Heart left ventricle (tissue), 16 donors: Measurements from ENCODE around the gene MPP7. TPM values are rescaled to one million over a fixed set of nuclear protein-coding genes. Genes with fewer than 3 reads are reported as not detected.

Experiments
- ATAC-seq, 4 donors: fragments of 200-7000 bp; cut with Tn5 transposase; one replicate each; pipeline ENCODE4 v1.9.1; 2020 to 2022; ENCODE audit warnings: moderate library complexity in 4 of 4, mild to moderate bottlenecking in 3 of 4, moderate number of reproducible peaks in 1 of 4
- DNase-seq, 5 donors: peaks; one replicate each; pipeline ENCODE4 v3.0.0-alpha.2; 2020
- H3K27ac ChIP-seq, 12 donors: fragments of 200-600 bp; sonication (generic) in 4 of 12; one replicate each; pipeline versions ENCODE4 v1.5.0 to v1.8.0; 2016 to 2022; ENCODE audit warnings: mild to moderate bottlenecking in 2 of 12
- H3K27me3 ChIP-seq, 9 donors: fragments of 200-600 bp; sonication (generic) in 2 of 9; one replicate each; pipeline versions ENCODE4 v1.5.1 to v1.8.0; 2016 to 2022; ENCODE audit warnings: mild to moderate bottlenecking in 3 of 9
- H3K36me3 ChIP-seq, 9 donors: fragments of 200-600 bp; sonication (generic) in 2 of 9; one replicate each; pipeline versions ENCODE4 v1.5.0 to v1.8.0; 2018 to 2022; ENCODE audit warnings: mild to moderate bottlenecking in 2 of 9
- H3K4me1 ChIP-seq, 12 donors: fragments of 200-600 bp; sonication (generic) in 4 of 12; one replicate each; pipeline versions ENCODE4 v1.5.0 to v1.8.0; 2016 to 2022; ENCODE audit warnings: mild to moderate bottlenecking in 3 of 12
- H3K4me3 ChIP-seq, 12 donors: fragments of 200-600 bp; sonication (generic) in 4 of 12; one replicate each; pipeline versions ENCODE4 v1.5.0 to v1.8.0; 2017 to 2022; ENCODE audit warnings: mild to moderate bottlenecking in 9 of 12, moderate library complexity in 4 of 12
- H3K9me3 ChIP-seq, 12 donors: fragments of 200-600 bp; sonication (generic) in 4 of 12; one replicate each; pipeline versions ENCODE4 v1.5.0 to v1.8.0; 2016 to 2022; ENCODE audit warnings: mild to moderate bottlenecking in 1 of 12
- POLR2A ChIP-seq, 2 donors: fragments of 450-650 bp; IDR thresholded peaks; one replicate each; pipeline ENCODE4 v1.6.1; 2017; ENCODE audit warnings: antibody characterized with exemption in 2 of 2, mild to moderate bottlenecking in 2 of 2, moderate library complexity in 2 of 2
- WGBS, 4 donors: extraction: QIAGEN DNeasy Blood & Tissue Kit in 2 of 4; methylation state at CpG; one replicate each; pipeline versions ENCODE4 v1.1.5 to v1.1.7; 2013 to 2018; 5-methylcytosine and 5-hydroxymethylcytosine counted together
- intact Hi-C, 10 donors: fragments of 100-400 bp; cut with DNase I; formaldehyde crosslinking; loops; one replicate each; pipeline versions ENCODE4 v1.11.1 to v1.14.2; 2022
- polyA plus RNA-seq, 2 donors: library from polyadenylated mRNA; stranded (reverse); fragments of 200-250 nt; gene quantifications; one replicate each; pipeline ENCODE4 v1.2.3, GENCODE V29; 2013
- total RNA-seq, 9 donors: library from RNA; depleted of rRNA in 2 of 9; stranded (reverse); fragments of >200 nt in 2 of 9; fragmentation: NEBNext Ultra II Directional in 3 of 9; extraction: Animal tissue kit (Norgen Biotek cat#: 25700) in 3 of 9; gene quantifications; one replicate each; pipeline versions ENCODE4 v1.1.0 to v1.2.4, GENCODE V29; 2016 to 2023
- TF ChIP-seq, protein P1 (sequence below), 12 donors: fragments of 200-600 bp; sonication (generic) in 4 of 12; IDR thresholded peaks; one replicate each; pipeline versions ENCODE4 v1.5.0 to v1.8.0; 2018 to 2022; ENCODE audit warnings: antibody characterized with exemption in 12 of 12, mild to moderate bottlenecking in 5 of 12
- donor health status: ischemic (EF 13 %, LVEDD 7.1; RV severe dilation, severe dysfunction).
- donor health status: healthy with polysubstance abuse.
- donor health status: DM: no; HTN: yes; CAD: no.
- donor health status: DM: no; HTN: no; CAD: no.
- donor health status: ischemic (EF 25% LVEDD 6.9; RV normal size, moderate dysfunction).
- donor health status: ischemic (EF 25% LVEDD 5.7; RV mildly dilated, moderate dysfunction).
- donor health status: healthy.
- donor health status: DM: yes; HTN: yes; CAD: no.
- donor health status: ischemic (EF 35%, LVEDD 5.7; RV mildly dilated, moderate dysfunction).
- donor health status: nonischemic (EF 11% LVEDD 7.7; RV severe dilation, severe dysfunction).
- donor health status: DM: yes; HTN: yes; CAD: no.
- donor health status: PGD.
- donor health status: ischemic (EF 29% LVEDD 5.4; RV normal size, mild dysfunction).
- donor health status: nonischemic (EF 23%, LVEDD 6.1; RV moderate dilation, normal function).

MPP7 gene
- total and polyA plus RNA-seq, 11 donors: 3.1 to 18.6 (median 13.0) TPM

- TF ChIP-seq, protein P1, sequence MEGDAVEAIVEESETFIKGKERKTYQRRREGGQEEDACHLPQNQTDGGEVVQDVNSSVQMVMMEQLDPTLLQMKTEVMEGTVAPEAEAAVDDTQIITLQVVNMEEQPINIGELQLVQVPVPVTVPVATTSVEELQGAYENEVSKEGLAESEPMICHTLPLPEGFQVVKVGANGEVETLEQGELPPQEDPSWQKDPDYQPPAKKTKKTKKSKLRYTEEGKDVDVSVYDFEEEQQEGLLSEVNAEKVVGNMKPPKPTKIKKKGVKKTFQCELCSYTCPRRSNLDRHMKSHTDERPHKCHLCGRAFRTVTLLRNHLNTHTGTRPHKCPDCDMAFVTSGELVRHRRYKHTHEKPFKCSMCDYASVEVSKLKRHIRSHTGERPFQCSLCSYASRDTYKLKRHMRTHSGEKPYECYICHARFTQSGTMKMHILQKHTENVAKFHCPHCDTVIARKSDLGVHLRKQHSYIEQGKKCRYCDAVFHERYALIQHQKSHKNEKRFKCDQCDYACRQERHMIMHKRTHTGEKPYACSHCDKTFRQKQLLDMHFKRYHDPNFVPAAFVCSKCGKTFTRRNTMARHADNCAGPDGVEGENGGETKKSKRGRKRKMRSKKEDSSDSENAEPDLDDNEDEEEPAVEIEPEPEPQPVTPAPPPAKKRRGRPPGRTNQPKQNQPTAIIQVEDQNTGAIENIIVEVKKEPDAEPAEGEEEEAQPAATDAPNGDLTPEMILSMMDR (IDR thresholded peaks at IDR 0.05): no peak
- no peak for TF ChIP-seq POLR2A (IDR thresholded peaks at IDR 0.05)
- DNase-seq: no peak
- intact Hi-C loops: no loop called here
- Histone ChIP-seq H3K4me1 (peaks cover 0 to 4% (median 0%) of the 10 kb centered on the region in 12 donors), H3K9me3 (no peaks in the 10 kb centered on the region), H3K27ac (peak overlapping the region in 1 of 12 donors; percentile 35), H3K36me3 (no peaks in the 10 kb centered on the region), H3K27me3 (no peaks in the 10 kb centered on the region), H3K4me3 (no peak overlapping the region)
- WGBS, 4 donors: 93 to 96% (median 95%) methylated on average over 3 of the region's 3 CpGs
- no peak for ATAC-seq
Observed at GRCh38 chr10:28266449-28267224, 36.2 kb downstream of the MPP7 start.

GRCh38 chr10:28263136-28263857 is 39.6 kb downstream of the MPP7 start:
- intact Hi-C loops: no loop called here
- Histone ChIP-seq H3K27me3 (no peaks in the 10 kb centered on the region), H3K4me3 (no peak overlapping the region), H3K36me3 (no peaks in the 10 kb centered on the region), H3K27ac (no peak overlapping the region), H3K4me1 (peaks cover 0 to 4% (median 0%) of the 10 kb centered on the region in 12 donors), H3K9me3 (no peaks in the 10 kb centered on the region)
- WGBS, 4 donors: 44 to 65% (median 53%) methylated on average over 10 of the region's 10 CpGs
- no peak for DNase-seq
- TF ChIP-seq POLR2A (IDR thresholded peaks at IDR 0.05): no peak
- TF ChIP-seq, protein P1 (IDR thresholded peaks at IDR 0.05): no peak
- no peak for ATAC-seq

DNA sequence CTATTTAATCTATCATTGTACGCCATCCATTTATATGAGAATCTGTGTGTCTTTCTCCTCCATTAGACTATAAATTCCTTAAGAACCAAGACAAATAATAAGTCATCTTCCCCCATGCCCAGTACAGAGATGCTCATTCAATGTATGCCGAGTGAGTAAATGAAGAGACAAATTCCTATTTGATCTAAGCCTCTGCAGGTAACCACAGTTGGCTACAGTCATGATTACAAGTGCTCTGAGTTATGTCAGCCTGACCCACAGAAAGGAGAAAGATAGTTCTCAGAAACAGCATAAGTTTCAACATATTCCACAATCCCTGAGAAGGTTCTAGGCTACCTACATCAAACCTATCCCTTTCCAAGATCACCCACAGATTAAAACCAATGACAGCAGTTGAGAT is 46.1 kb downstream of the MPP7 start:
- Histone ChIP-seq H3K27me3 (peaks cover 0 to 4% (median 0%) of the 10 kb centered on the region in 9 donors), H3K4me3 (no peak overlapping the region), H3K9me3 (no peaks in the 10 kb centered on the region), H3K36me3 (no peaks in the 10 kb centered on the region), H3K27ac (no peak overlapping the region), H3K4me1 (peaks cover 0 to 12% (median 0%) of the 10 kb centered on the region in 12 donors)
- 36 to 95% (median 74%) methylated on average over 2 of the region's 2 CpGs for WGBS, 4 donors
- no peak for DNase-seq
- TF ChIP-seq, protein P1 (IDR thresholded peaks at IDR 0.05): no peak
- no peak for TF ChIP-seq POLR2A (IDR thresholded peaks at IDR 0.05)
- intact Hi-C loops: no loop called here
- ATAC-seq: no peak
